Stimulated activated naive CD4-positive, alpha-beta T cell (primary cell): ENCODE data around the gene GIT2.
A peak's percentile ranks its signal among the peaks of the same experiment; 100 is the strongest.
"Not testable (repeated sequence)": the region's sequence is repeated elsewhere in the genome, so short reads cannot be mapped to it uniquely, and the experiment has no call there.

ENCODE experiments used
- DNase-seq, 6 experiments: peaks; one replicate each; lab custom pipeline; 2025; lab: John Stamatoyannopoulos, UW

The GIT2 gene

GRCh38 chr12:109946505-109946904 lies 49.7 kb downstream of the GIT2 start:
- peak in 1 of 6 experiments; percentile 4 for DNase-seq

- DNase-seq: no peak
Measured at GRCh38 chr12:109944561-109945359, 51.4 kb downstream of the GIT2 start.

GRCh38 chr12:109943811-109944210 lies 52.4 kb downstream of the GIT2 start:
- DNase-seq: no peak

GRCh38 chr12:109940339-109940923 lies 55.7 kb downstream of the GIT2 start:
- no peak for DNase-seq

- DNase-seq: no peak
Measured at GRCh38 chr12:109939504-109939903, 56.7 kb downstream of the GIT2 start.

GRCh38 chr12:109938947-109939346 lies 57.2 kb downstream of the GIT2 start:
- DNase-seq: no peak

- DNase-seq: no peak
Measured at GRCh38 chr12:109937371-109937770, 58.8 kb downstream of the GIT2 start.

- DNase-seq: no peak
Measured at GRCh38 chr12:109934026-109934425, 62.1 kb downstream of the GIT2 start.

GRCh38 chr12:109932878-109933503 lies 63.2 kb downstream of the GIT2 start:
- no peak for DNase-seq

- DNase-seq: no peak
Measured at GRCh38 chr12:109931143-109931542, 65.0 kb downstream of the GIT2 start.

GRCh38 chr12:109930028-109930800 lies 66.0 kb downstream of the GIT2 start:
- no peak for DNase-seq

GRCh38 chr12:109929326-109929725 lies 66.8 kb downstream of the GIT2 start:
- not testable (repeated sequence) for DNase-seq

GRCh38 chr12:109928058-109928656 lies 68.0 kb downstream of the GIT2 start:
- DNase-seq: no peak

GRCh38 chr12:109927622-109928021 lies 68.5 kb downstream of the GIT2 start:
- peak in 4 of 6 experiments; percentile 8 to 40 (median 18) for DNase-seq

- DNase-seq: no peak
Measured at GRCh38 chr12:109926488-109927210, 69.5 kb downstream of the GIT2 start.

GRCh38 chr12:109926016-109926415 lies 70.2 kb downstream of the GIT2 start:
- no peak for DNase-seq

GRCh38 chr12:109925185-109925840 lies 70.9 kb downstream of the GIT2 start:
- no peak for DNase-seq

GRCh38 chr12:109923481-109924245 lies 72.5 kb downstream of the GIT2 start:
- DNase-seq: no peak

- DNase-seq: no peak
Measured at GRCh38 chr12:109923038-109923437, 73.1 kb downstream of the GIT2 start.

GRCh38 chr12:109921982-109922381 lies 74.2 kb downstream of the GIT2 start:
- DNase-seq: no peak
